Thyroid gland (tissue), 4 donors: ENCODE data around the gene PLSCR4. TPM values are rescaled to one million over a fixed set of nuclear protein-coding genes. Genes with fewer than 3 reads are reported as not detected.
A peak's percentile ranks its signal among the peaks of the same experiment; 100 is the strongest.

Experiments
- DNase-seq, 2 donors: peaks; one replicate each; pipeline ENCODE4 v3.0.0-alpha.2; 2019
- H3K27ac ChIP-seq, 3 donors: fragments of 200-600 bp; sonication (generic); 1 replicate in 2 of 3; 2 replicates in 1 of 3; pipeline ENCODE4 v1.5.1; 2016 to 2019; ENCODE audit warnings: mild to moderate bottlenecking in 1 of 3, moderate library complexity in 1 of 3
- H3K27me3 ChIP-seq: fragments of 200-600 bp; sonication (generic); one replicate; pipeline ENCODE4 v1.5.1; 2019
- H3K36me3 ChIP-seq, 2 donors: fragments of 200-600 bp; sonication (generic); one replicate each; pipeline ENCODE4 v1.5.1; 2016 to 2019
- H3K4me1 ChIP-seq, 2 donors: fragments of 200-600 bp; sonication (generic); one replicate each; pipeline ENCODE4 v1.5.1; 2017 to 2019
- H3K4me3 ChIP-seq, 3 donors: fragments of 200-600 bp; sonication (generic); replicated peaks in 1 of 3; 1 replicate in 2 of 3; 2 replicates in 1 of 3; pipeline ENCODE4 v1.5.1; 2016; ENCODE audit warnings: mild to moderate bottlenecking in 1 of 3
- H3K9me3 ChIP-seq: fragments of 200-600 bp; sonication (generic); one replicate; pipeline ENCODE4 v1.5.1; 2017
- CTCF ChIP-seq, 6 experiments: fragments of 200-600 bp in 3 of 6; fragments of 450-650 bp in 3 of 6; sonication (generic) in 3 of 6; IDR thresholded peaks; one replicate each; pipeline ENCODE4 v1.5.1; 2016 to 2019; ENCODE audit warnings: antibody characterized with exemption in 6 of 6, mild to moderate bottlenecking in 2 of 6, inconsistent platforms in 1 of 6, moderate library complexity in 1 of 6
- POLR2A ChIP-seq, 2 donors: fragments of 450-650 bp; IDR thresholded peaks; one replicate each; pipeline ENCODE4 v1.6.1; 2017; ENCODE audit warnings: antibody characterized with exemption in 2 of 2, mild to moderate bottlenecking in 2 of 2, moderate library complexity in 1 of 2
- WGBS, 2 donors: methylation state at CpG; one replicate each; pipeline ENCODE4 v1.1.5; 2017; 5-methylcytosine and 5-hydroxymethylcytosine counted together
- intact Hi-C: fragments of 100-400 bp; cut with DNase I; formaldehyde crosslinking; loops from one replicate; pipeline ENCODE4 v1.15.1; 2023
- total RNA-seq, 4 donors: library from RNA; depleted of rRNA; stranded (reverse); fragments of >200 nt; gene quantifications; one replicate each; pipeline ENCODE4 v1.2.3, GENCODE V29; 2016

The PLSCR4 gene
- total RNA-seq, 4 donors from 2014 or later = 61.6 to 110 (median 78.4) TPM

GRCh38 chr3:146218880-146219866, 31.7 kb downstream of the PLSCR4 start:
- Histone ChIP-seq H3K27me3 (no peaks in the 10 kb centered on the region), H3K4me3 (no peak overlapping the region), H3K9me3 (no peaks in the 10 kb centered on the region), H3K4me1 (peaks cover 0 to 17% of the 10 kb centered on the region in 2 donors), H3K36me3 (no peaks in the 10 kb centered on the region), H3K27ac (no peak overlapping the region)
- DNase-seq = peak; percentile 27 to 42
- intact Hi-C loops = loop anchor here (2.0 kb wide), 1 partner anchor 108 kb away; no protein-coding TSS in a partner anchor
- WGBS, 2 donors = 71 to 73% methylated on average over 13 of the region's 13 CpGs
- no peak for TF ChIP-seq POLR2A (IDR thresholded peaks at IDR 0.05)
- TF ChIP-seq CTCF (IDR thresholded peaks at IDR 0.05) = peak; percentile 40 to 81 (median 68)

GRCh38 chr3:146217324-146217723, 33.6 kb downstream of the PLSCR4 start:
- Histone ChIP-seq H3K4me3 (no peak overlapping the region), H3K36me3 (no peaks in the 10 kb centered on the region), H3K9me3 (no peaks in the 10 kb centered on the region), H3K4me1 (peaks cover 0 to 8% of the 10 kb centered on the region in 2 donors), H3K27me3 (no peaks in the 10 kb centered on the region), H3K27ac (no peak overlapping the region)
- no peak for DNase-seq
- TF ChIP-seq CTCF (IDR thresholded peaks at IDR 0.05) = no peak
- TF ChIP-seq POLR2A (IDR thresholded peaks at IDR 0.05) = no peak
- intact Hi-C loops = no loop called here
- 92 to 93% methylated on average over 2 of the region's 2 CpGs for WGBS, 2 donors

- H3K27me3 ChIP-seq = no peaks in the 10 kb centered on the region
- no peaks in the 10 kb centered on the region for H3K4me1 ChIP-seq
- intact Hi-C loops = no loop called here
- no peak for DNase-seq
- H3K4me3 ChIP-seq = no peak overlapping the region
- no peak overlapping the region for H3K27ac ChIP-seq
- no peaks in the 10 kb centered on the region for H3K9me3 ChIP-seq
- no peaks in the 10 kb centered on the region for H3K36me3 ChIP-seq
- TF ChIP-seq POLR2A (IDR thresholded peaks at IDR 0.05) (no peak), CTCF (IDR thresholded peaks at IDR 0.05) (no peak)
- WGBS, 2 donors = 91 to 97% methylated on average over 2 of the region's 2 CpGs
These were observed 36.4 kb downstream of the PLSCR4 start for GRCh38 chr3:146214493-146214892.

GRCh38 chr3:146209371-146209770, 41.5 kb downstream of the PLSCR4 start:
- H3K4me3 ChIP-seq = no peak overlapping the region
- no peaks in the 10 kb centered on the region for H3K9me3 ChIP-seq
- no peak overlapping the region for H3K27ac ChIP-seq
- no peak for DNase-seq
- no peaks in the 10 kb centered on the region for H3K27me3 ChIP-seq
- intact Hi-C loops = no loop called here
- no peaks in the 10 kb centered on the region for H3K4me1 ChIP-seq
- peaks cover 4 to 8% of the 10 kb centered on the region in 2 donors for H3K36me3 ChIP-seq
- no peak for TF ChIP-seq CTCF (IDR thresholded peaks at IDR 0.05)
- TF ChIP-seq POLR2A (IDR thresholded peaks at IDR 0.05) = no peak

- Histone ChIP-seq H3K27ac (no peak overlapping the region), H3K4me3 (no peak overlapping the region), H3K27me3 (no peaks in the 10 kb centered on the region), H3K4me1 (no peaks in the 10 kb centered on the region), H3K36me3 (peaks cover 4 to 8% of the 10 kb centered on the region in 2 donors), H3K9me3 (no peaks in the 10 kb centered on the region)
- intact Hi-C loops = no loop called here
- no peak for DNase-seq
- TF ChIP-seq POLR2A (IDR thresholded peaks at IDR 0.05) (no peak), CTCF (IDR thresholded peaks at IDR 0.05) (no peak)
These were observed 47.1 kb downstream of the PLSCR4 start for GRCh38 chr3:146203776-146204175.
